ENCODE measurements around the gene ZNF865.

DNA sequence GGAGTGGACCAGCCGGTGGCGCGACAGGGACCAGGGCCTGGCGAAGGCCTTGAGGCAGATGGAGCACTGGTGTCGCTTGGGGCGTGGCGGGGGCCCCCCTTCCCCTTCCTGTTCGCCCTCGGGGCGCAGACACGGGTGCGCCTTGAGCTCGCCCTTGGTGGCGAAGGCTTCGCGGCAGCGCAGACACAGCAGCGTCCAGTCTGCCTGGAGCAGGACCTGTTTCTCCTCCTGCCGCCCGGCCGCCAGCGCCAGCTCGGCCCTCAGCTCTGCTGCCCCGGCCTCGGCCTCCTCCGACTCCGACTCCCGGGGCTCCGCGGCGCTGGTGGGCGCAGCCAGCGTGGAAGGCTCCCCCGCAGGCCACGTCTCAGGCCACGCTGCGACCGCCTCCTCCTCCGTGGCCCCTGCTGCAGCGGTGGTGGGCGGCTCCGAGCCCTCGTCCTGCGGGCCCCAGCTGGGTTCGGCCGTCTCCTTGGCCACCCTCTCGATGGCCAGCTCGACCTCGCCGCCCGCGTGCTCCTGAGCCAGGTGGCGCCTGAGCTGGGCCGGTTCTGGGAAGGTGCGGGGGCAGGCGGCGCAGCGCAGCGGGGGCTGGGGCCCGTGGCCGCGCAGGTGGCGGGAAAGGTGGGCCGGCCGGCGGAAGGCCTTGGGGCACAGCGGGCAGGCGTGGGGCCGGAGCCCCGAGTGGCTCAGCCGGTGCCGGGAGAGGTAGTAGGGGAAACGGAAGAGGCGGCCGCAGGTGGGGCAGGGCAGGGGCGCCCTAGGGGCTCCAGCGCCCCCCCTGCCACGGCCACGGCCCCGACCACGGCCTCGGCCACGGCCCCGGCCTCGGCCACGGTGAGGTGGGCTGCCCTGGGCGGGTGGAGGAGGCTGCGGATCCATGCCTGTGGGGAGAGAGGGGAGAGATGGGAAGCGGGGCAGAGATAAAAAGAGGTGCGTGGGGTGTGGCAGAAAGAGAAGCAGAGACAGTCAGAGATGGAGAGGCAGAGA, 26.4 kb upstream of the ZNF865 start:
- no peak for TF ChIP-seq CTCF (IDR thresholded peaks at IDR 0.05; ENCODE audit: low read length)
- TF ChIP-seq EZH2 (optimal IDR thresholded peaks at IDR 0.05; ENCODE audit: low read depth, low read length) = no peak
